ENCODE results near the gene LUZP2.

LUZP2 gene

GRCh38 chr11:25038131-25038530 lies 541.3 kb downstream of the LUZP2 start:
- Histone ChIP-seq H3K36me3 (ENCODE audit: control insufficient read depth, insufficient read depth, low read length) (no peaks in the 10 kb centered on the region), H3K27me3 (replicated peaks; ENCODE audit: control insufficient read depth, insufficient read depth, low read length) (no peaks in the 10 kb centered on the region), H3K4me3 (replicated peaks; ENCODE audit: low read depth, low read length) (no peak overlapping the region)
- no peak for TF ChIP-seq CTCF (IDR thresholded peaks at IDR 0.05; ENCODE audit: insufficient read depth, low read length, poor library complexity, severe bottlenecking)
- DNase-seq (ENCODE audit: extremely low read depth, insufficient read length) = no peak

- no peak for TF ChIP-seq CTCF (IDR thresholded peaks at IDR 0.05; ENCODE audit: insufficient read depth, low read length, poor library complexity, severe bottlenecking)
- no peak for DNase-seq (ENCODE audit: extremely low read depth, insufficient read length)
- no peaks in the 10 kb centered on the region for H3K36me3 ChIP-seq (ENCODE audit: control insufficient read depth, insufficient read depth, low read length)
- H3K4me3 ChIP-seq (replicated peaks; ENCODE audit: low read depth, low read length) = no peak overlapping the region
- no peaks in the 10 kb centered on the region for H3K27me3 ChIP-seq (replicated peaks; ENCODE audit: control insufficient read depth, insufficient read depth, low read length)
These were observed 542.3 kb downstream of the LUZP2 start for GRCh38 chr11:25039165-25039564.

GRCh38 chr11:25048632-25049031 lies 551.8 kb downstream of the LUZP2 start:
- TF ChIP-seq CTCF (IDR thresholded peaks at IDR 0.05; ENCODE audit: insufficient read depth, low read length, poor library complexity, severe bottlenecking) = no peak
- no peak for DNase-seq (ENCODE audit: extremely low read depth, insufficient read length)
- no peaks in the 10 kb centered on the region for H3K27me3 ChIP-seq (replicated peaks; ENCODE audit: control insufficient read depth, insufficient read depth, low read length)
- H3K36me3 ChIP-seq (ENCODE audit: control insufficient read depth, insufficient read depth, low read length) = no peaks in the 10 kb centered on the region
- no peak overlapping the region for H3K4me3 ChIP-seq (replicated peaks; ENCODE audit: low read depth, low read length)

GRCh38 chr11:25052844-25053243 lies 556.0 kb downstream of the LUZP2 start:
- H3K27me3 ChIP-seq (replicated peaks; ENCODE audit: control insufficient read depth, insufficient read depth, low read length) = no peaks in the 10 kb centered on the region
- TF ChIP-seq CTCF (IDR thresholded peaks at IDR 0.05; ENCODE audit: insufficient read depth, low read length, poor library complexity, severe bottlenecking) = no peak
- no peaks in the 10 kb centered on the region for H3K36me3 ChIP-seq (ENCODE audit: control insufficient read depth, insufficient read depth, low read length)
- no peak for DNase-seq (ENCODE audit: extremely low read depth, insufficient read length)
- H3K4me3 ChIP-seq (replicated peaks; ENCODE audit: low read depth, low read length) = no peak overlapping the region

GRCh38 chr11:25057861-25058260 lies 561.0 kb downstream of the LUZP2 start:
- no peaks in the 10 kb centered on the region for H3K27me3 ChIP-seq (replicated peaks; ENCODE audit: control insufficient read depth, insufficient read depth, low read length)
- no peak for DNase-seq (ENCODE audit: extremely low read depth, insufficient read length)
- TF ChIP-seq CTCF (IDR thresholded peaks at IDR 0.05; ENCODE audit: insufficient read depth, low read length, poor library complexity, severe bottlenecking) = no peak
- no peaks in the 10 kb centered on the region for H3K36me3 ChIP-seq (ENCODE audit: control insufficient read depth, insufficient read depth, low read length)
- no peak overlapping the region for H3K4me3 ChIP-seq (replicated peaks; ENCODE audit: low read depth, low read length)

GRCh38 chr11:25065746-25066145 lies 568.9 kb downstream of the LUZP2 start:
- no peak for DNase-seq (ENCODE audit: extremely low read depth, insufficient read length)
- no peak overlapping the region for H3K4me3 ChIP-seq (replicated peaks; ENCODE audit: low read depth, low read length)
- TF ChIP-seq CTCF (IDR thresholded peaks at IDR 0.05; ENCODE audit: insufficient read depth, low read length, poor library complexity, severe bottlenecking) = no peak

More at GRCh38 chr11:25065746-25066145, 568.9 kb downstream of the LUZP2 start:
- Histone ChIP-seq H3K36me3 (ENCODE audit: control insufficient read depth, insufficient read depth, low read length) (no peaks in the 10 kb centered on the region), H3K27me3 (replicated peaks; ENCODE audit: control insufficient read depth, insufficient read depth, low read length) (no peaks in the 10 kb centered on the region)
